ENCODE measurements around the gene SIGLEC11.

- TF ChIP-seq CTCF (IDR thresholded peaks at IDR 0.05) = no peak
- no peak for TF ChIP-seq POLR2A (IDR thresholded peaks at IDR 0.05)
Measured at GRCh38 chr19:49985871-49986270, 24.9 kb upstream of the SIGLEC11 start.
